Islet of Langerhans (tissue), 1 donor: Measurements from ENCODE around the gene SCARB1.
"Not testable (repeated sequence)": the region's sequence is repeated elsewhere in the genome, so short reads cannot be mapped to it uniquely, and the experiment has no call there.

Source experiments
- FAIRE-seq: peaks from one replicate; lab custom pipeline; 2011; peaks lifted over from hg19 to GRCh38; lab: Jason Lieb, UNC

Gene SCARB1

DNA sequence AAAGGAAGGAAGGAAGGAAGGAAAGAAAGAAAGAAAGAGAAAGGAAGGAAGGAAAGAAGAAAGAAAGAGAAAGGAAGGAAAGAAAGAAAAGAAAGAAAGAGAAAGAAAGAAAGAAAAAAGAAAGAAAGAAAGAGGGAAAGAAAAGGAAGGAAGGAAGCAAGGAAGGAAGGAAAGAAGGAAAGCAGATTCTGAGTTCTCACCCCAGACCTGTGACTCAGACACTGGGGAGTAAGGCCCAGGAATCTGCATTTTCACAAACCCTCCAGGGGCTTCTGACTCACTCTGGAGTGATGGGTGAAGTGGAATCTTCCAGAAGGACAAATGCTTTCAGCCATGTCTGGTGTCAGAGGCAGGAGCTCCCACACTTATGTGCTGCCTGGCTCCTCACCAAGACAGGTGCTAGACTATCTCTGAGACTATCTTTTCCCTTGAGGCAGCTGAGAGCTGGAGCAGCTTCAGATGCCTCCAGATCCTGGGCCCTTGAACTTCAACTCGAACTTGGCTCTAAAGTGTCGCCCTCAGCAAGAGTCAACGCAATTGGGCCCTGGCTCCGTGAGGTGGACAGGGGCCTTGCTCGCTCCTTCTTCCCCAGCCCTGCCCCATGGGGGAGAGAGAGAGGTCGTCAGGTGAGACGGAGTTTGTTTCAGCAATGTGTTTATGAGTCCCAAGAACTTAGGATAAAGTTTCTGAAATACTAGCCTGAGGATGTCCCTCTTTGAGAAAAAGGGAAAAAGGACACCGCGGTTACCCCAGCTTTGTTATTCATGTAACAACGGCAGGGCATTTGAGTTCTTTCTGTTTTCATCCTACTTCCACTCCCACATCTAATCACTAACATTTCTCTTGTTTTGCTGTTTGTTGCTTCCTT lies 19.8 kb upstream of the SCARB1 start:
- FAIRE-seq = no peak

- FAIRE-seq = no peak
Measured at GRCh38 chr12:124881123-124881522, 17.5 kb upstream of the SCARB1 start.

GRCh38 chr12:124880335-124880734 lies 16.7 kb upstream of the SCARB1 start:
- not testable (repeated sequence) for FAIRE-seq

GRCh38 chr12:124878795-124879516 lies 15.3 kb upstream of the SCARB1 start:
- no peak for FAIRE-seq

GRCh38 chr12:124877423-124877822 lies 13.8 kb upstream of the SCARB1 start:
- FAIRE-seq = no peak

DNA sequence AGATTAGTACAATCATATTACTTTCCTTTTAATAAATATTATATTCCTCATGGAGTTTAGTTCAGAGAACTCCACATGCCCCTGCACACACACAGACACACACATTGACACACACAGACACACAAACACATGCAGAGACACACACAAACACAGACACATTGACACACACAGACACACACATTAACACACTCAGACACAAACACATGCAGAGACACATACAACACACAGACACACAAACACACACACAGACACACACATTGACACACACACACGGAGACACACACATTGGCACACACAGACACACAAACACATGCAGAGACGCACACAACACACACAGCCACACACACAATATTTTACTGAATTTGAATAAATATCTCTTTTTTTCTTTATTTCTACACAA lies 12.5 kb upstream of the SCARB1 start:
- no peak for FAIRE-seq

DNA sequence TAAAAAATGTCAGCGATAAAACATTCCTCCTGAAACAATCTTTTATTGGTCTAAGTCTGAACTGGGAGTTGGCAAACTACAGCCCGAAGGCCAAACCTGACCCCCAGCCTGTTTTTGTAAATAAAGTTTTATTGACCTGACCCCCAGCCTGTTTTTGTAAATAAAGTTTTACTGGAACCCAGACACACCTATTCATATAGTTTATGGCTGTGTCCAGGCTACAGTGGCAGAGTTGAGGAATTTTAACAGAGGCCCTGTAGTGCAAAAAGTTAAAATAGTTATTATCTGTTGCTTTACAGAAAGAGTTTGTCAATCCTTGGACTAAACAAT lies 12.1 kb upstream of the SCARB1 start:
- FAIRE-seq = no peak

GRCh38 chr12:124874988-124875802 lies 11.5 kb upstream of the SCARB1 start:
- FAIRE-seq = no peak

GRCh38 chr12:124874188-124874587 lies 10.5 kb upstream of the SCARB1 start:
- FAIRE-seq = no peak

GRCh38 chr12:124872068-124872719 lies 8.5 kb upstream of the SCARB1 start:
- no peak for FAIRE-seq

DNA sequence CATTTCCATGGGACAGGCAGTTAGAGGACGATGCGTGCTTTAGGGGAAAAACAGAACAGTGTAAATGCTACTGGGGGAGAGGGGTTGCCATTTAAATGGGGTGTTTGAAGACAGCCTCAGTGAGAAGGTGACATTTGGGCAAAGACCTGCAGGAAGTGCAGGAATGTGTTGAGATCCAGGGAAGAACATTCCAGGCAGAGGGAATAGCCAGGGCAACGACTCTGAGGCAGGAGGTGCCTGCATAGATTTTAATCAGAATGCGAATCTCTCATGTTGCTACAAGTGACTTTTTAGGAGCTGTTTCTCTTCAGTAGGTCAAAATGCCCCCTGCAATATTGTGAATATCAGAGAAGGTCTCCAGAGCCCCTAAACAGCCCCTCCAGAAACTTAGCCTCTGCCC lies 7.6 kb upstream of the SCARB1 start:
- FAIRE-seq = no peak

- FAIRE-seq = no peak
Measured at GRCh38 chr12:124870515-124870914, 6.9 kb upstream of the SCARB1 start.

GRCh38 chr12:124869059-124869665 lies 5.5 kb upstream of the SCARB1 start:
- FAIRE-seq = no peak

- FAIRE-seq = no peak
Measured at GRCh38 chr12:124868252-124869058, 4.8 kb upstream of the SCARB1 start.

- FAIRE-seq = no peak
Measured at GRCh38 chr12:124867401-124867930, 3.8 kb upstream of the SCARB1 start.

GRCh38 chr12:124866883-124867400 lies 3.3 kb upstream of the SCARB1 start:
- no peak for FAIRE-seq

DNA sequence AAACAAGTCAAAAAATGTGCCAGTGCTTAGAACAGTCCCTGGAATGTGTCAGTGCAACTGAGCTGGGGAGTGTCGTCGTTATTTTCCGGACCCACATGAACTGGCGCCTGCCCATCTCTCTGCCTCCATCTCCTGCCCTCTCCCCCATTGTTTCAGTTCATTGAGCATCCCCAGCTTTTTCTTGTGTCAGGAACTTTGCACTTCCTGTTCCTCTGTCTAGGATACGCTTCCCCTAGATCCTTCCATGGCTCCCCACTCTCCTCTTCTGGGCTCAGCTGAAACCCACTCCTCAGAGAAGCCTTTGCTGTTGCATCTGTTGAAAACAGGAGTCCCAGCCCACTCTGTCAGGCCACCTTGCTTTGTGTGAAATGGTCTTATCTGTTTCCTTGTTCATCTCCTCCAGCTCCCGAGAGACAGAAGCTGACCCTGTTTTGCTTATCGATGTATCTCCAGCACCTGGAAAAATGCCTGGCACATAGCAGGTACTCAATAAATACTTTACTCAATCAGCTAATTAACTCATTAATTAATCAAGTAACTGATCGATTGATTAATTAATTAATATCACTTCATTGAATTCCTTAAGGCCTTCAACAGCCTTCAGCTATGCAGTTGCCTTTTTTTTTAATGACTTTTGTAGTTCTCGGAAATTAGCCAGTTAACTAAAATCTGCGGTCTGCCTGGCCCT lies 2.7 kb upstream of the SCARB1 start:
- FAIRE-seq = no peak

DNA sequence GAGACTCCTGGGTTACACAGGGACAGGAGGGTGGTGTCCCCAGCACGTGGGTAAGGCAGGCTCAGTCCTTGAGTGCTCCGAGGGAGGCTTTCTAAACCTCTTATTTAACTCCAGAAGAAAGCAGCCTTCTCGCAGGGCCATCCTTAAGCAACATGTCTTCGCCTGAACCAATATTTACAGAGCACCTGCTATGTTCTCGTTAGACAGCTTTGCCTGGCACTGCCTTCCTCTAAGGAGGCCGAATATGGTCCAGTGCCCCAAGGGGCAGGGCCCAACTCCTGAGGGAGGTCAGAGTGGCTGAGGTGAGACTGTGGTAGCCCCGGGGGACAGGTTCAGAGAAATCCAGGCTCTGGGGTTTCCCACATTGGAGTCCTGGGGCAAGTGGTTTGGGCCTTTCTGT lies 2.1 kb upstream of the SCARB1 start:
- no peak for FAIRE-seq

- FAIRE-seq = no peak
Measured at GRCh38 chr12:124864326-124864752, 675 bp upstream of the SCARB1 start.
